Endothelial cell of umbilical vein (primary cell): ENCODE data around the gene CRIM1. TPM values are rescaled to one million over a fixed set of nuclear protein-coding genes. Genes with fewer than 3 reads are reported as not detected.

Source experiments
- BruUV-seq: library from RNA; stranded (reverse); fragments of 400-500 nt; replicated peaks from 2 replicates; lab custom pipeline; 2021; lab: Mats Ljungman, UMichigan
- CTCF ChIA-PET: fragments of 300-600, 350-600 bp; sonication (Branson Sonifier 250); formaldehyde crosslinking; loops from one replicate; lab custom pipeline; 2021; ENCODE audit warnings: antibody characterized with exemption, inconsistent platforms; lab: Charles Lee
- POLR2A ChIA-PET: fragments of 300-600, 350-600 bp; sonication (Branson Sonifier 250); formaldehyde crosslinking; loops from one replicate; lab custom pipeline; 2021; ENCODE audit warnings: antibody characterized with exemption, inconsistent platforms; lab: Charles Lee
- DNase-seq: peaks from one replicate; pipeline ENCODE4 v3.0.0-alpha.2; 2011; ENCODE audit warnings: low read depth, low spot score
- FAIRE-seq: peaks from 2 replicates; lab custom pipeline; 2011; peaks lifted over from hg19 to GRCh38; lab: Jason Lieb, UNC
- H2AFZ ChIP-seq: 2 replicates; pipeline ENCODE4 v1.6.0; 2012; ENCODE audit warnings: low read depth, low read length, control low read depth, inconsistent platforms
- H3K27ac ChIP-seq: 2 replicates; pipeline ENCODE4 v1.5.1; 2011; ENCODE audit warnings: low read depth, mild to moderate bottlenecking, control low read depth, low read length, moderate library complexity; ENCODE audit not compliant: insufficient read depth
- H3K27me3 ChIP-seq, 2 experiments: 2 replicates each; pipeline versions ENCODE4 v1.6.0 to v1.6.1; 2011; ENCODE audit warnings: low read length in 2 of 2, mixed read lengths in 1 of 2; ENCODE audit not compliant: control insufficient read depth in 2 of 2, insufficient read depth in 2 of 2
- H3K36me3 ChIP-seq, 2 experiments: 2 replicates in 1 of 2; 3 replicates in 1 of 2; pipeline ENCODE4 v1.5.1; 2011; ENCODE audit warnings: low read length in 2 of 2, mild to moderate bottlenecking in 1 of 2, moderate library complexity in 1 of 2; ENCODE audit not compliant: control insufficient read depth in 2 of 2, insufficient read depth in 2 of 2; ENCODE audit errors: extremely low read depth in 1 of 2
- H3K4me1 ChIP-seq: 3 replicates; pipeline ENCODE4 v1.5.1; 2011; ENCODE audit warnings: mild to moderate bottlenecking, low read length; ENCODE audit not compliant: control insufficient read depth, insufficient read depth; ENCODE audit errors: extremely low read depth
- H3K4me2 ChIP-seq: 2 replicates; pipeline ENCODE4 v1.6.1; 2011; ENCODE audit warnings: low read length, control low read depth, mixed read lengths; ENCODE audit not compliant: insufficient read depth
- H3K4me3 ChIP-seq, 3 experiments: fragments of 200-600 bp in 1 of 3; sonication (generic), shearing (Covaris generic) in 1 of 3; replicated peaks in 1 of 3; 2 replicates each; pipeline ENCODE4 v1.5.1; 2011 to 2016; ENCODE audit warnings: control low read depth in 3 of 3, low read length in 3 of 3, mild to moderate bottlenecking in 2 of 3, inconsistent platforms in 1 of 3, low read depth in 1 of 3, moderate library complexity in 1 of 3; ENCODE audit not compliant: insufficient read depth in 1 of 3
- H3K79me2 ChIP-seq: 2 replicates; pipeline ENCODE4 v1.6.0; 2012; ENCODE audit warnings: low read length, inconsistent platforms; ENCODE audit not compliant: control insufficient read depth, insufficient read depth
- H3K9ac ChIP-seq: replicated peaks from 2 replicates; pipeline ENCODE3; 2011; ENCODE audit warnings: low read length, control low read depth; ENCODE audit not compliant: insufficient read depth; ENCODE audit errors: extremely low read depth
- H3K9me1 ChIP-seq: replicated peaks from 3 replicates; pipeline ENCODE4 v1.6.0; 2011; ENCODE audit warnings: mild to moderate bottlenecking, low read length; ENCODE audit not compliant: control insufficient read depth, insufficient read depth; ENCODE audit errors: extremely low read depth
- H3K9me3 ChIP-seq: replicated peaks from 2 replicates; pipeline ENCODE4 v1.5.1; 2012; ENCODE audit warnings: low read length, inconsistent platforms; ENCODE audit not compliant: control insufficient read depth, insufficient read depth
- H4K20me1 ChIP-seq: replicated peaks from 2 replicates; pipeline ENCODE3; 2011; ENCODE audit warnings: mild to moderate bottlenecking, low read length; ENCODE audit not compliant: control insufficient read depth, insufficient read depth; ENCODE audit errors: extremely low read depth
- CTCF ChIP-seq, 2 donors: IDR thresholded peaks; 1 replicate in 1 of 2; 2 replicates in 1 of 2; pipeline ENCODE4 v1.5.1; 2011; ENCODE audit warnings: low read length in 2 of 2, mild to moderate bottlenecking in 2 of 2, moderate library complexity in 2 of 2, control low read depth in 1 of 2, inconsistent platforms in 1 of 2, low read depth in 1 of 2; ENCODE audit not compliant: insufficient read depth in 1 of 2; ENCODE audit errors: extremely low read depth in 1 of 2
- EZH2 ChIP-seq: IDR thresholded peaks from 2 replicates; pipeline ENCODE4 v1.6.1; 2012; ENCODE audit warnings: borderline replicate concordance, low read depth, mild to moderate bottlenecking, moderate library complexity, low read length, inconsistent platforms; ENCODE audit not compliant: severe bottlenecking
- FOS ChIP-seq: IDR thresholded peaks from 2 replicates; pipeline ENCODE4 v1.6.1; 2011; ENCODE audit warnings: mild to moderate bottlenecking, low read length, moderate library complexity, borderline replicate concordance; ENCODE audit not compliant: insufficient read depth
- GATA2 ChIP-seq: IDR thresholded peaks from 2 replicates; pipeline ENCODE4 v1.7.0; 2011; ENCODE audit warnings: low read depth, mild to moderate bottlenecking, moderate library complexity, mixed read lengths, low read length; ENCODE audit not compliant: insufficient read length, insufficient read depth
- JUN ChIP-seq: IDR thresholded peaks from 2 replicates; pipeline ENCODE4 v1.6.1; 2011; ENCODE audit warnings: borderline replicate concordance, low read depth; ENCODE audit not compliant: insufficient read length, insufficient read depth
- MAX ChIP-seq: IDR thresholded peaks from 2 replicates; pipeline ENCODE4 v1.6.1; 2011; ENCODE audit not compliant: insufficient read depth, insufficient read length
- MYC ChIP-seq: IDR thresholded peaks from one replicate; pipeline ENCODE4 v1.6.1; 2011; ENCODE audit warnings: mild to moderate bottlenecking, low read depth, low read length
- POLR2A ChIP-seq: IDR thresholded peaks from 2 replicates; pipeline ENCODE4 v1.6.1; 2012; ENCODE audit warnings: low read depth, mild to moderate bottlenecking, control low read depth, low read length
- POLR2AphosphoS5 ChIP-seq: IDR thresholded peaks from 2 replicates; pipeline ENCODE4 v1.6.1; 2012; ENCODE audit warnings: low read depth, mild to moderate bottlenecking, control low read depth, low read length, moderate library complexity; ENCODE audit not compliant: insufficient read depth
- dilution Hi-C: fragments of 300-500 bp; cut with MboI; formaldehyde crosslinking; loops from one replicate; pipeline ENCODE4 v1.15.0; 2019; ENCODE audit warnings: low sequenced_read_pairs; ENCODE audit not compliant: extremely low pct_ligation_motif_present
- intact Hi-C: fragments of 100-400 bp; cut with micrococcal nuclease; formaldehyde crosslinking; loops from one replicate; pipeline ENCODE4 v1.10.0; 2022
- polyA plus RNA-seq, 4 experiments: library from polyadenylated mRNA; depleted of rRNA in 3 of 4; stranded (reverse) in 3 of 4; unstranded in 1 of 4; fragments of >200 nt; gene quantifications; 2 replicates each; pipeline versions ENCODE4 v1.2.1 to v1.2.3, GENCODE V29; 2011 to 2012; ENCODE audit warnings: missing spikeins in 1 of 4
- total RNA-seq: library from RNA; stranded (reverse); gene quantifications from 2 replicates; pipeline ENCODE4 v1.2.3, GENCODE V29; 2021

Gene CRIM1
- total and polyA plus RNA-seq, 2 donors (not counting 3 experiments of a cell fraction or from before 2014, with no cell fraction given) = 422 to 649 TPM

- Histone ChIP-seq H2AFZ (no peak overlapping the region), H3K4me3 (no peak overlapping the region), H4K20me1 (peaks cover 4% of the 10 kb centered on the region), H3K9me1 (no peaks in the 10 kb centered on the region), H3K9me3 (no peaks in the 10 kb centered on the region), H3K27ac (no peak overlapping the region), H3K4me1 (peaks cover 97% of the 10 kb centered on the region), H3K4me2 (no peak overlapping the region), H3K9ac (no peak overlapping the region), H3K36me3 (peaks cover 4 to 8% of the 10 kb centered on the region in 2 experiments), H3K27me3 (no peaks in the 10 kb centered on the region), H3K79me2 (peaks cover 98% of the 10 kb centered on the region)
- TF ChIP-seq FOS = no peak
- DNase-seq (no peak), FAIRE-seq (no peak)
- dilution Hi-C loops = no loop called here
- intact Hi-C loops = no loop called here
- POLR2A ChIA-PET = interaction anchor here (1.2 kb wide), 1 partner anchor 10 kb away, joined by 3 read pairs; no protein-coding TSS in a partner anchor
- CTCF ChIA-PET = interaction anchor here (0.8 to 2.8 kb wide), 7 partner anchors 11 to 72 kb away, joined by 3 to 12 read pairs (median 4); no protein-coding TSS in a partner anchor
- BruUV-seq = no TSS peak
These were observed 28.9 kb downstream of the CRIM1 start for GRCh38 chr2:36384454-36384853.

GRCh38 chr2:36385603-36386002, 30.0 kb downstream of the CRIM1 start:
- peaks cover 7 to 13% of the 10 kb centered on the region in 2 experiments for H3K36me3 ChIP-seq
- POLR2A ChIA-PET = interaction anchor here (0.9 kb wide), 1 partner anchor 14 kb away, joined by 3 read pairs; no protein-coding TSS in a partner anchor

More at GRCh38 chr2:36385603-36386002, 30.0 kb downstream of the CRIM1 start:
- H3K4me3 ChIP-seq = no peak overlapping the region
- H3K27me3 ChIP-seq = no peaks in the 10 kb centered on the region
- peaks cover 1% of the 10 kb centered on the region for H4K20me1 ChIP-seq
- no peaks in the 10 kb centered on the region for H3K9me1 ChIP-seq
- FAIRE-seq (no peak), DNase-seq (no peak)
- dilution Hi-C loops (no loop called here), intact Hi-C loops (no loop called here)
- BruUV-seq = no TSS peak
- no peaks in the 10 kb centered on the region for H3K9me3 ChIP-seq
- H3K9ac ChIP-seq = no peak overlapping the region
- CTCF ChIA-PET = interaction anchor here (0.6 to 0.9 kb wide), 2 partner anchors 9 to 26 kb away, joined by 4 to 5 read pairs; no protein-coding TSS in a partner anchor
- H3K79me2 ChIP-seq = peaks cover 98% of the 10 kb centered on the region
- H3K4me2 ChIP-seq = peak overlapping the region; percentile 81
- TF ChIP-seq EZH2 (no peak), POLR2AphosphoS5 (peak; percentile 22), GATA2 (no peak), CTCF (IDR thresholded peaks at IDR 0.05; ENCODE audit: extremely low read depth in 1 of 2, insufficient read depth in 1 of 2, low read depth in 1 of 2, low read length in 2 of 2) (no peak), MAX (no peak), MYC (no peak), POLR2A (peak; percentile 13), JUN (no peak), FOS (no peak)
- peak overlapping the region; percentile 13 for H3K27ac ChIP-seq
- H3K4me1 ChIP-seq = peaks cover 97% of the 10 kb centered on the region
- H2AFZ ChIP-seq = no peak overlapping the region
